GM19324 (cell line): ENCODE measurements around the gene MAML2.

Source experiments
- ATAC-seq: cut with Tn5 transposase; IDR thresholded peaks from one replicate; pipeline ENCODE4 v1.9.1; 2021; ENCODE audit warnings: mild to moderate bottlenecking, moderate library complexity; ENCODE audit not compliant: unreplicated experiment, low FRiP score

The MAML2 gene

GRCh38 chr11:96219981-96220623 is 122.9 kb downstream of the MAML2 start:
- ATAC-seq = no peak

- no peak for ATAC-seq
Observed at GRCh38 chr11:96218901-96219300, 124.1 kb downstream of the MAML2 start.

GRCh38 chr11:96218006-96218405 is 125.0 kb downstream of the MAML2 start:
- ATAC-seq = no peak

- ATAC-seq = no peak
Observed at GRCh38 chr11:96217206-96217605, 125.8 kb downstream of the MAML2 start.

GRCh38 chr11:96215826-96216225 is 127.2 kb downstream of the MAML2 start:
- no peak for ATAC-seq

GRCh38 chr11:96215110-96215782 is 127.7 kb downstream of the MAML2 start:
- ATAC-seq = peak; percentile 86

- ATAC-seq = no peak
Observed at GRCh38 chr11:96214777-96215109, 128.3 kb downstream of the MAML2 start.

GRCh38 chr11:96213500-96213899 is 129.5 kb downstream of the MAML2 start:
- ATAC-seq = no peak

- ATAC-seq = no peak
Observed at GRCh38 chr11:96211436-96211835, 131.6 kb downstream of the MAML2 start.

GRCh38 chr11:96207459-96208449 is 135.2 kb downstream of the MAML2 start:
- no peak for ATAC-seq

GRCh38 chr11:96206955-96207354 is 136.0 kb downstream of the MAML2 start:
- ATAC-seq = no peak

- no peak for ATAC-seq
Observed at GRCh38 chr11:96205460-96205809, 137.6 kb downstream of the MAML2 start.

GRCh38 chr11:96204721-96205459 is 138.1 kb downstream of the MAML2 start:
- ATAC-seq = no peak

GRCh38 chr11:96204366-96204659 is 138.7 kb downstream of the MAML2 start:
- no peak for ATAC-seq

- no peak for ATAC-seq
Observed at GRCh38 chr11:96203567-96204365, 139.2 kb downstream of the MAML2 start.

GRCh38 chr11:96200243-96200642 is 142.8 kb downstream of the MAML2 start:
- no peak for ATAC-seq

- no peak for ATAC-seq
Observed at GRCh38 chr11:96199563-96200025, 143.4 kb downstream of the MAML2 start.

GRCh38 chr11:96197801-96198701 is 144.9 kb downstream of the MAML2 start:
- ATAC-seq = peak; percentile 73

- no peak for ATAC-seq
Observed at GRCh38 chr11:96197103-96197502, 145.9 kb downstream of the MAML2 start.
